Endothelial cell of umbilical vein (primary cell): ENCODE data around the gene ZNF516.

Source experiments
- CTCF ChIP-seq, 2 donors: IDR thresholded peaks; 1 replicate in 1 of 2; 2 replicates in 1 of 2; pipeline ENCODE4 v1.5.1; 2011; ENCODE audit warnings: low read length in 2 of 2, mild to moderate bottlenecking in 2 of 2, moderate library complexity in 2 of 2, control low read depth in 1 of 2, inconsistent platforms in 1 of 2, low read depth in 1 of 2; ENCODE audit not compliant: insufficient read depth in 1 of 2; ENCODE audit errors: extremely low read depth in 1 of 2
- EZH2 ChIP-seq: IDR thresholded peaks from 2 replicates; pipeline ENCODE4 v1.6.1; 2012; ENCODE audit warnings: borderline replicate concordance, low read depth, mild to moderate bottlenecking, moderate library complexity, low read length, inconsistent platforms; ENCODE audit not compliant: severe bottlenecking
- GATA2 ChIP-seq: IDR thresholded peaks from 2 replicates; pipeline ENCODE4 v1.7.0; 2011; ENCODE audit warnings: low read depth, mild to moderate bottlenecking, moderate library complexity, mixed read lengths, low read length; ENCODE audit not compliant: insufficient read length, insufficient read depth
- JUN ChIP-seq: IDR thresholded peaks from 2 replicates; pipeline ENCODE4 v1.6.1; 2011; ENCODE audit warnings: borderline replicate concordance, low read depth; ENCODE audit not compliant: insufficient read length, insufficient read depth
- POLR2A ChIP-seq: IDR thresholded peaks from 2 replicates; pipeline ENCODE4 v1.6.1; 2012; ENCODE audit warnings: low read depth, mild to moderate bottlenecking, control low read depth, low read length

GRCh38 chr18:76361219-76361618, 133.8 kb downstream of the ZNF516 start:
- TF ChIP-seq CTCF (IDR thresholded peaks at IDR 0.05; ENCODE audit: extremely low read depth in 1 of 2, insufficient read depth in 1 of 2, low read depth in 1 of 2, low read length in 2 of 2): no peak
- no peak for TF ChIP-seq JUN
- TF ChIP-seq GATA2: no peak
- TF ChIP-seq EZH2: no peak
- no peak for TF ChIP-seq POLR2A
